Measurements from ENCODE around the gene NPRL2. TPM values are rescaled to one million over a fixed set of nuclear protein-coding genes. Genes with fewer than 3 reads are reported as not detected.

The NPRL2 gene
- total RNA-seq, result 21.5 and 24.8 TPM in 2 replicates

DNA sequence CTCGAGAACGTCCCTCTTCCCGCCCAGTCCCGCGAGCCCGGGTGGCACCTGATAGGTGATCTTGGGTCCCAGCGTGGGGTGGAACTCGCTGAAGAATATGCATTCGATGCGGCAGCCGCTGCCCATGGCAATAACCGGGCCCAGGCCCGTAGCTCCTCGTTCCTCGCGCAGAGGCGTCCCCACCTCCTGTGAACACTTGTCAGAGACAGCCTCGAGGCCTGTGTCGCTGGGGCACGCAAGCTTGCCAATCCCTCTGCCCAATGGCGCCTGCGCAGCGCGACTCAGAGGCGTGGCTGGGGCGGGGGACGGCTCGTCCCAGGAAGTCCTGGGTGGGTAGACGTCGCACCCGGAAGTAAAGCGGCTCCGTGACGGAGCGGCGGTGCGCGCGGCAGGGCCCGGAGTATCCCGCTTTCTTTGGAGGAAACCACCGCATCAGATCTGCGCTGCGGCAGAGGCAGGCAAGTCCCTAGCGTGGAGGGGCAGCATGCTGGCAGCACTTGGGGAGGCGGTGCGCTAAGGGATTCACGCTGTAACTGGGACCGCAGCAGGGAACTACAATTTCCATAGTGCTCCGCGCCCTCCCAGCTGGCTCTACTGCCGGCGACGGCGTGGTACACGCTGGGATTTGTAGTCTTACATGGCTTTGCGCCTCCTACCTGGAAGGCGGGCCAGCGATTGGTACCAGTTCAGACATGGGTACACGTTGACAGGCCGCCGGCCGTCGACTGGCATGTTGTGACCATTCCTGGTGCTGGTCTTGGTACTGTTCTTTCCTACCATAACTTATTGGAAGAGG is at the start of gene NPRL2, which contains the start of gene CYB561D2:
Gene NPRL2 (minus strand): TSS at position 249 of the 796 bp plus-strand sequence. CDS start 123 bp downstream, at position 126.
Gene CYB561D2 (plus strand): TSS at position 336 of the 796 bp plus-strand sequence. CDS start 572 bp downstream, outside the sequence.

DNA sequence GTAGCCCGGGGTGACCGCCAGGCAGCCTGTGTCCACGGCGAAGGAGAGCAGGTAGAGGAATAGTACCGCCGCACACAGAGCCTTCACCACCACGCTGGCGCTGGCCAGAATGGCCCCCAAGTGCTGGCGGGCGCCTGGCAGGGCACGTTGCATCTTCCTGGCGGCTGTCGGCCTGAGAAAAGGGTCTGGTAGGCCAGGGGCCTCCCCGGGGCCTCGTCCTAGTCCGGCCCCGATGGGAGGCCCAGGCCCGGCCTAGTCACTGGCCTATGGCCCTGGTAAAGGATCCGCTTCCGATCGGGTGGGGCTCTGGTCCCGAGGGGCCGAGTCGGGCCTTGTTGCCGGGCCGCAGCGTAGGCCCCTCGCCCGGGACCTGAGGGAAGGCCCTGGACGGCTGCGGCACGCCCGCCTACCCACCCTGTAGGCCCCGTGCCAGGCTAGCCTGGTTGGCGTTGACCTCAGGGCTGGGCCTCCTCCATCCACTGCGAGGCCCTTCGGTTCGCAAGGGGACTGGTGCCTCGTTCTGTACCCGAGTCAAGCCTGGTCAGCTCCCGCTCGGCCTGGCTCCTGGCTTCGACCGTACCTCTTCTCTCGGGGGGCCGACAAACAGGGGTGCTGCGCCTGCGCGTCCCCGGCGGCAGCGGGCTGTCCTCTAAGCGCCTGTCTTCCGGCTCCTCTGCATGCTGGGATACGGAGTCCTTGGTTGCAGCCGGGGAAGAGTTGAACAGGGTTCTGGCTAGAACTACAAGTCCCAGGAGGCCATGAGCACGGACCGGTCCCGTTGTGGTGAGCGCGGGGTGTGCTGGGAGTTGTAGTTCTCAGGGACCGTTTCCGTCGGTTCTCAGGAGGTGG is 8.6 kb upstream of the NPRL2 start, which contains the start of gene TMEM115:
Gene TMEM115 (minus strand): TSS at position 611 of the 849 bp plus-strand sequence. CDS start 458 bp downstream, at position 153.

DNA sequence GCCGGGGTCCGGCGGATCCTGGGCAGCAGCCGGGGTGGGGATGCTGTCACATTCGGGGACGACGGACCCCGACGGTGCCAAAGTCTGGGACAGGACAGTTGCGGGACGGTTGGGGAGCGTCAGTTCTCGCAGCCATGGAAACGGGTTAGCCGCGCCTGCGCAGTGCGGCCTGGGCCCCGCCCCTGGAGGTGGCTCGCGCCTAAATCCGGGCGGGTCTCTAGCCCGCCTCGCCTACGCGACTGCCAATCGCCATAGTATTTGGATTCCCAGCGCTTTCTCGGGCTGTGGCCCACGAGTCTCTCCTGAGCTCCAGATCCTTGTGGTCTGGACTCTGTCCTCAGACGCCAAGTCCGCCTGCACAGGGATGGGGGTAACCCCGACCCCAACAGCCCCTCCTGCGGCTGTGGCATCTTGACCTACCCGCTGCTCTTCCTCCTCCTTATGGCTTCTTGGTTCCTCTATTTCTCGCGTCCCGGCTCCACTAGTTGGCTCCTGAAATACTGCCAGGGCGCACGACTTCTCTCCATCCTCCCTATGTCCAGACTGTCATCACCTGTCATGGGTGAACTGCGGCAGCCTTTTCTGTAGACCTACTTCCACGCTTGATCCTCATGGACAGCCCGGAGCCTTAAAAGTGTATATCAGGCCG is 4.9 kb downstream of the NPRL2 start, which contains the start of gene ZMYND10:
Gene ZMYND10 (minus strand): TSS at position 147 of the 649 bp plus-strand sequence. CDS start 153 bp downstream, outside the sequence.

DNA sequence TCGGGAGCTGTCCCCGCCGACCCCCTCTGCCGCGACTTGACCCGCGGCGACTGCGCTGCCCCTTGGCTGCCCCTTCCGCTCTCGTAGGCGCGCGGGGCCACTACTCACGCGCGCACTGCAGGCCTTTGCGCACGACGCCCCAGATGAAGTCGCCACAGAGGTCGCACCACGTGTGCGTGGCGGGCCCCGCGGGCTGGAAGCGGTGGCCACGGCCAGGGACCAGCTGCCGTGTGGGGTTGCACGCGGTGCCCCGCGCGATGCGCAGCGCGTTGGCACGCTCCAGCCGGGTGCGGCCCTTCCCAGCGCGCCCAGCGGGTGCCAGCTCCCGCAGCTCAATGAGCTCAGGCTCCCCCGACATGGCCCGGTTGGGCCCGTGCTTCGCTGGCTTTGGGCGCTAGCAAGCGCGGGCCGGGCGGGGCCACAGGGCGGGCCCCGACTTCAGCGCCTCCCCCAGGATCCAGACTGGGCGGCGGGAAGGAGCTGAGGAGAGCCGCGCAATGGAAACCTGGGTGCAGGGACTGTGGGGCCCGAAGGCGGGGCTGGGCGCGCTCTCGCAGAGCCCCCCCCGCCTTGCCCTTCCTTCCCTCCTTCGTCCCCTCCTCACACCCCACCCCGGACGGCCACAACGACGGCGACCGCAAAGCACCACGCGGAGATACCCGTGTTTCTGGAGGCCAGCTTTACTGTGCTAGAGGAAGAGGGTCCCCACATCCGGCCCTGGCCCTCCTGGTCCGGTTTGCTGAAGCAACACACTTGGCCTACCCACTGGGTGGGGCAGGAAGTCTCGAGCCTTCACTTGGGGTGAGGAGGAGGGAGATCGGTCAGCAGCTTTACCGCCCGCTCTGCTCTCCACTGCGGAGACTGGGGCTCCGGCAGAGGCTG is 9.9 kb downstream of the NPRL2 start, which contains the start of gene RASSF1:
Gene RASSF1 (minus strand): TSS at position 389 of the 882 bp plus-strand sequence. CDS start 31 bp downstream, at position 358.

DNA sequence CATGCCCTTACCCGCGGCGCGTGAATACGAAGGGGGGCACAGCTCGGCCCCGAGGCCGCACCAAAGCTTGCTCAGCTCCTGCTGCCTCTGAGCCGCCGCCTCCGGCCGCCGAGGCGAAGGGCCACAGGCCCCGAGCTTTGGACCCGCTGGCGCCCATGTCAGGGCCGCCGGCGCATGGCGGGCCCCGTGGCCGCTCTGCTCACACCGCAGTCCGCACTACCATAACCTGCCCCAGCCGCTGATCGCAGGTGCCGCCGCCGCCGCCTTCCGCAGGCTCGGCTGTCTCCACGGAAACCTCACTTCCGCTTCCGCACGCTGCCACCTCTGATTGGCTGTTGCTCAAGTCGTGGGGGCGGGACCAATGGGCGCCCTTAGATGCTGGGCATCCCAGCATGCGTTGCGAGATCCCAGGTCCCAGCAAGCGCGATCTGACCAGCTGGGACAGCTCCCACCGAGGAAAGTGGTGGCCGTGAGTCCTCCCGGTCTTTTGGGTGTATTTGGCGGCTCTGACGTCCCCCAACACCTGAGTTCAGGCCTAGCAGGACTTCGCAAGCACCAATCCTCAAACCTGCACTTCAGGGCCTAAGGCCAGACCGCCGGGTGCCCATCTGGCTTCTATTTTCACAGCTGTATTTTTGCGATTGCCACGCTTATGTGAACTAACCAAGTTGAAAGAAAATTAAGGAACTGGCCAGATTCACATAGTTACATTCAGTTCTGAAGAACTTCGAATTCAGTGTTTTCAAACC is 22.5 kb downstream of the NPRL2 start, which contains the start of gene TUSC2:
Gene TUSC2 (minus strand): TSS at position 281 of the 749 bp plus-strand sequence. CDS start 124 bp downstream, at position 157.

DNA sequence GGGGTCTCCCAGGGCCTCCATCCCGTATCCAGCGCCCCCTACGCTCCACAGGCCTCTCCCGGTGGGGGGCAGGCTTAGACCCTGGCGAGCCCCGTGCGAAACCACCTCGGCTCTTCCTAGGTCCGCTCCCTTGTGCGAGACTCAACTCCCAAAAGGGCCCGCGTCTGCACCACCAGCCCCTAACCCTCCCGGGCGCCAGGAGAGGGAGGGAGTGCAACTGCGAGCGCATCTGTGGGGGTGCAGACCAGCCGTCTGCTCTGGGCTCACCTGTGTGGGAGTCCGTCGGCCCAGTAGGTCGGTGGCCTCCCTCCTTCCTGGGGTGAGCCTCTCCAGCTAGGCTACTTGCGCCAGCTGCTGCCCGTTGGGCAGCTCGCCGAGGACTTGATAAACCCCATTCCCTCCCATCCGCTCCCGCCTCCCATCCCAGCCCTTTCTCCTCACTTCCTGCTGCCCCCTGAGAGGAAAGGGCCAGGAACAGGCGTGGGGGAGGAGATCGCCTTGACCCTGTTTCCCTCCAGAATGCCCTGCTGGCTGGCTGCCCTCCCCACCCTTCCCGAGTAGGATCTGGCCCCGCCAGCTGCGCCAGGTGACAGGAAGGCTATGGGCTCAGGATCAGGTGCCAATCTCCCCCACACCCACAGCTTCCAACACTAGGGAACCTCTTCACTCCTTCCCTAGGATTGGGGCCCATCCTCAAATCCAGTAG is 28.0 kb downstream of the NPRL2 start, which contains the start of gene HYAL2:
Gene HYAL2 (minus strand): TSS at position 360 of the 706 bp plus-strand sequence. CDS start 2,256 bp downstream, outside the sequence.

DNA sequence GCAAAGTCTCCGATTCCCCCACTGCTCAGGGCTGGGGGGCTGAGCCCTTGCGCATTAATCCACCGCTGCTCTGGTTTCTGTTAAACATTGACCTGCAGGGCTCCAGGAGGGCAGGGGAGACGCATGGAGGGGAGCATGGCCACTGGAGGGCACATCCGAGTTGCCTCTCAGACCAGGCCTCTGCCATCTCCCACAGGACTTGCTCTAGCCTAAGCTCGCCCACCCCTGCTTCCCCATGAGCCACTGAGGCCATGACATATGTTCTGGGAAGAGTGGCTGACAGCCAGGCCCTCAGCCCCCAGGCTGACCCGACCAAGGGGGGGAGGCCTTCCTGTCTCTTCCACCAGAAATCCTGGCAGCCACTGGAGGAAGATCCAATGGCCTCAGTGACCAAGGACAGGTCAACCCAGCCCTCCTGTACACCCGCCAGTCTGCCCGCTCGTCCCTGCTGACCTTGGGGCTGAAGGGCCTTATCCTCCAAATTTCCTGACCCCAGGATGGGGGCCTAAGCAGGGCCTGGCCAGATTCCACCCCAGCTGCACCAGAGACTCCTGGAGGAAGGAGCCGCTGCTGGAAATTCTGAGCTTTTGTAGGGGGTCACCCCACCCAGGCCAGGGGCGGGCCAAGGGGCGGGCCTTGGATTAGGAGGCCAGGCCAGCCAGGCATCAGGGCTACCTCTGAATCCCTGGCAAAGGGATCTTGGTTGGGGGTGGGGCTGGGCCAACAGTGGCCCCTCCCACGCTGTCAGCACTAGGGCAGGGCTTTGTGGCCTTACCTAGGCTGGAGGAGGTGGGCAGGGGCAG is 47.4 kb downstream of the NPRL2 start, which contains the start of gene HYAL1:
Gene HYAL1 (minus strand): TSS at position 562 of the 803 bp plus-strand sequence. CDS start 618 bp downstream, outside the sequence.

DNA sequence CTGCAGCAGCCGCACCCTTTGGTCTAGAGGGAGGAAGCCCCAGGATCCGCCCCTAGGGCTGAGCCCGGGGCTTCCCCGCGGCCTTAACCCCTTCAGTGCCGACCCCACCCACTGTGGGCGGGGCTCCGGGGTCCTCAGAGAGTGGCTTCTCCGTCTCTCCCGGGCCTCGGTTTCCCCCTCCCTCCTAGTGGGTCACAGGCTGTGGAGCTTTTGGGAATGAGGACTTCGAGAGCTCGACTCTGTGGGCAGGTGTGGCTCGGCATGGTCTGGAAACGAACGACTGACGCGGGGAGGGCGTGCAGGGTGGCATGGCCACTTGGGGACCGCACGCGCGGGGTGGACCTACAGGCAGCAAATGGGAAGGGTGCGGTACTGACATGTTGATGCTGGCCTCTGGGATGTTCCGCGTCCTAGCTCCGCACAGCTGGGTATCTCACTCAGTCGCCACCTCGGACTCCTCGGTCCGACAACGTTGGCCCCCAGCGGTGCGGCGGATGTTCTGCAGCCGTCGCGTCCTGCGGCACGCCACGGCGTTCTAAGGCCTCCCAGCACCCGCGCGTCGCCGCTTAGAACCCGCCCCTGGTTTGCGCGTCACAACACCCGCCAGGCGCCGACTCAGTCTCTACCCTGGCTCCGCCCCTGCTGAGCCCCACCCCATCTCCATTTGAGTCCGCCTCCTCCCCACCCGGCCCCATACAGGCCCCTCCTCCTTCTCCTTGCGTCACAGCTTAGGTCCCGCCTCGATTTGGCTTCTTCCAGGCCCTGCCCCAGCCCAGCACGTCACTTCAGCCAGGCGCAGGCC is 51.5 kb downstream of the NPRL2 start, which contains the start of the genes HYAL3 and NAA80:
Gene HYAL3 (minus strand): TSS at position 570 of the 802 bp plus-strand sequence. CDS start 3,803 bp downstream, outside the sequence.
Gene NAA80 (minus strand): TSS at position 570 of the 802 bp plus-strand sequence. CDS start 1,942 bp downstream, outside the sequence.

Other genes starting within 250 kb of the NPRL2 start
- gene SEMA3F, start 195.5 kb downstream of the NPRL2 start, total RNA-seq, result 0.14 and 0.92 TPM in 2 replicates
- gene GNAT1, start 159.2 kb downstream of the NPRL2 start, total RNA-seq, result not detected in 2 replicates
- not detected in 2 replicates for gene SLC38A3, start 145.5 kb downstream of the NPRL2 start, total RNA-seq
- gene GNAI2, start 114.6 kb downstream of the NPRL2 start, total RNA-seq, result 188 and 209 TPM in 2 replicates
- 16.5 and 31.8 TPM in 2 replicates for gene SEMA3B, start 81.6 kb downstream of the NPRL2 start, total RNA-seq
- gene LSMEM2, start 71.7 kb downstream of the NPRL2 start, total RNA-seq, result not detected in 2 replicates
- gene IFRD2, start 58.3 kb downstream of the NPRL2 start, total RNA-seq, result 36.8 and 46.9 TPM in 2 replicates
- 2.6 and 3.7 TPM in 2 replicates for gene HYAL3, start 51.4 kb downstream of the NPRL2 start, total RNA-seq
- gene NAA80, start 51.4 kb downstream of the NPRL2 start, total RNA-seq, result 1.7 and 1.8 TPM in 2 replicates
- 1.6 and 2.5 TPM in 2 replicates for gene HYAL1, start 47.2 kb downstream of the NPRL2 start, total RNA-seq
- 49.8 and 80.7 TPM in 2 replicates for gene HYAL2, start 28.0 kb downstream of the NPRL2 start, total RNA-seq
- 10.7 and 16.5 TPM in 2 replicates for gene TUSC2, start 22.6 kb downstream of the NPRL2 start, total RNA-seq
- gene RASSF1, start 9.9 kb downstream of the NPRL2 start, total RNA-seq, result 20.2 and 25.1 TPM in 2 replicates
- gene ZMYND10, start 5.0 kb downstream of the NPRL2 start, total RNA-seq, result 0.28 and 1.1 TPM in 2 replicates
- gene CYB561D2, start 87 bp upstream of the NPRL2 start, total RNA-seq, result 29.0 and 34.6 TPM in 2 replicates
- gene TMEM115, start 8.7 kb upstream of the NPRL2 start, total RNA-seq, result 27.6 and 42.5 TPM in 2 replicates
- gene CACNA2D2, start 152.9 kb upstream of the NPRL2 start, total RNA-seq, result 0.09 TPM in 1 of 2 replicates, not detected in the other
- gene C3orf18, start 217.0 kb upstream of the NPRL2 start, total RNA-seq, result 9.4 and 16.0 TPM in 2 replicates
- gene HEMK1, start 218.7 kb upstream of the NPRL2 start, total RNA-seq, result 10.7 and 15.4 TPM in 2 replicates

Measured in smooth muscle cell of bladder (primary cell).